IPS-15b (cell line): ENCODE measurements around the gene CFP.

Source experiments
- H3K27me3 ChIP-seq: one replicate; pipeline ENCODE4 v1.6.1; 2013; ENCODE audit warnings: low read length; ENCODE audit not compliant: control insufficient read depth, insufficient read depth
- H3K36me3 ChIP-seq: one replicate; pipeline ENCODE4 v1.6.1; 2013; ENCODE audit warnings: low read length; ENCODE audit not compliant: control insufficient read depth, insufficient read depth
- H3K4me1 ChIP-seq: one replicate; pipeline ENCODE4 v1.6.1; 2013; ENCODE audit warnings: mild to moderate bottlenecking, low read length; ENCODE audit not compliant: control insufficient read depth, insufficient read depth
- H3K4me3 ChIP-seq: one replicate; pipeline ENCODE4 v1.5.1; 2013; ENCODE audit warnings: low read depth, low read length
- H3K9ac ChIP-seq: one replicate; pipeline ENCODE4 v1.6.1; 2013; ENCODE audit warnings: low read depth, mild to moderate bottlenecking, low read length
- H3K9me3 ChIP-seq: one replicate; pipeline ENCODE4 v1.6.1; 2013; ENCODE audit warnings: mild to moderate bottlenecking, low read length; ENCODE audit not compliant: control insufficient read depth, insufficient read depth

The CFP gene

GRCh38 chrX:47633689-47634590 lies 4.2 kb upstream of the CFP start:
- H3K9ac ChIP-seq = no peak overlapping the region
- no peaks in the 10 kb centered on the region for H3K4me1 ChIP-seq
- no peak overlapping the region for H3K4me3 ChIP-seq
- no peaks in the 10 kb centered on the region for H3K27me3 ChIP-seq
- no peaks in the 10 kb centered on the region for H3K9me3 ChIP-seq
- peaks cover 12% of the 10 kb centered on the region for H3K36me3 ChIP-seq

- Histone ChIP-seq H3K4me3 (no peak overlapping the region), H3K9me3 (no peaks in the 10 kb centered on the region), H3K9ac (no peak overlapping the region), H3K27me3 (no peaks in the 10 kb centered on the region), H3K36me3 (peaks cover 12% of the 10 kb centered on the region), H3K4me1 (no peaks in the 10 kb centered on the region)
Measured at GRCh38 chrX:47632666-47633065, 2.9 kb upstream of the CFP start.

GRCh38 chrX:47631676-47632075 lies 1.9 kb upstream of the CFP start:
- no peaks in the 10 kb centered on the region for H3K27me3 ChIP-seq
- no peak overlapping the region for H3K4me3 ChIP-seq
- H3K9me3 ChIP-seq = no peaks in the 10 kb centered on the region
- H3K36me3 ChIP-seq = peaks cover 12% of the 10 kb centered on the region
- no peaks in the 10 kb centered on the region for H3K4me1 ChIP-seq
- no peak overlapping the region for H3K9ac ChIP-seq

GRCh38 chrX:47628982-47629381 lies 748 bp downstream of the CFP start:
- Histone ChIP-seq H3K4me1 (no peaks in the 10 kb centered on the region), H3K9me3 (no peaks in the 10 kb centered on the region), H3K36me3 (peaks cover 2% of the 10 kb centered on the region), H3K4me3 (no peak overlapping the region), H3K27me3 (no peaks in the 10 kb centered on the region), H3K9ac (no peak overlapping the region)

- Histone ChIP-seq H3K27me3 (peaks cover 8% of the 10 kb centered on the region), H3K9me3 (no peaks in the 10 kb centered on the region), H3K9ac (no peak overlapping the region)
Measured at GRCh38 chrX:47625365-47625764, 4.4 kb downstream of the CFP start.

GRCh38 chrX:47623540-47624027 lies 6.1 kb downstream of the CFP start:
- peak overlapping the region; percentile 48 for H3K4me3 ChIP-seq
- no peaks in the 10 kb centered on the region for H3K36me3 ChIP-seq
- H3K4me1 ChIP-seq = no peaks in the 10 kb centered on the region
- peaks cover 10% of the 10 kb centered on the region for H3K27me3 ChIP-seq
- H3K9ac ChIP-seq = no peak overlapping the region
- H3K9me3 ChIP-seq = peaks cover under 1% of the 10 kb centered on the region

More at GRCh38 chrX:47625365-47625764, 4.4 kb downstream of the CFP start:
- Histone ChIP-seq H3K36me3 (no peaks in the 10 kb centered on the region), H3K4me1 (no peaks in the 10 kb centered on the region), H3K4me3 (no peak overlapping the region)

- H3K4me1 ChIP-seq = no peaks in the 10 kb centered on the region
- H3K27me3 ChIP-seq = peaks cover 10% of the 10 kb centered on the region
- peaks cover 2% of the 10 kb centered on the region for H3K9me3 ChIP-seq
- H3K9ac ChIP-seq = no peak overlapping the region
- no peak overlapping the region for H3K4me3 ChIP-seq
- no peaks in the 10 kb centered on the region for H3K36me3 ChIP-seq
Measured at GRCh38 chrX:47621851-47622250, 7.9 kb downstream of the CFP start.

- no peaks in the 10 kb centered on the region for H3K4me1 ChIP-seq
- H3K36me3 ChIP-seq = no peaks in the 10 kb centered on the region
- H3K4me3 ChIP-seq = peak overlapping the region; percentile 49
- H3K9ac ChIP-seq = no peak overlapping the region
- H3K9me3 ChIP-seq = peaks cover 2% of the 10 kb centered on the region
- H3K27me3 ChIP-seq = peaks cover 10% of the 10 kb centered on the region
Measured at GRCh38 chrX:47620303-47620685, 9.4 kb downstream of the CFP start.

- Histone ChIP-seq H3K27me3 (peaks cover 10% of the 10 kb centered on the region), H3K4me1 (no peaks in the 10 kb centered on the region), H3K9ac (no peak within 1 kb of the TSS), H3K36me3 (no peaks in the 10 kb centered on the region), H3K4me3 (peak within 1 kb of the TSS; percentile 49), H3K9me3 (peaks cover 2% of the 10 kb centered on the region)
Measured at GRCh38 chrX:47619486-47620302, 10.0 kb downstream of the CFP start, which contains the start of gene SYN1. TSS of gene SYN1 (minus strand) at chrX:47619857. CDS start at chrX:47619728, 129 bp downstream.

- Histone ChIP-seq H3K9ac (no peak overlapping the region), H3K9me3 (peaks cover 2% of the 10 kb centered on the region), H3K36me3 (no peaks in the 10 kb centered on the region), H3K27me3 (peaks cover 10% of the 10 kb centered on the region), H3K4me1 (no peaks in the 10 kb centered on the region), H3K4me3 (peak overlapping the region; percentile 46)
Measured at GRCh38 chrX:47618923-47619485, 10.7 kb downstream of the CFP start.

- Histone ChIP-seq H3K9ac (no peak overlapping the region), H3K36me3 (no peaks in the 10 kb centered on the region), H3K4me1 (no peaks in the 10 kb centered on the region), H3K27me3 (peaks cover 3% of the 10 kb centered on the region), H3K9me3 (peaks cover 2% of the 10 kb centered on the region), H3K4me3 (no peak overlapping the region)
Measured at GRCh38 chrX:47614618-47615017, 15.1 kb downstream of the CFP start.
